Measurements from ENCODE around the gene MED14.

Gene MED14

DNA sequence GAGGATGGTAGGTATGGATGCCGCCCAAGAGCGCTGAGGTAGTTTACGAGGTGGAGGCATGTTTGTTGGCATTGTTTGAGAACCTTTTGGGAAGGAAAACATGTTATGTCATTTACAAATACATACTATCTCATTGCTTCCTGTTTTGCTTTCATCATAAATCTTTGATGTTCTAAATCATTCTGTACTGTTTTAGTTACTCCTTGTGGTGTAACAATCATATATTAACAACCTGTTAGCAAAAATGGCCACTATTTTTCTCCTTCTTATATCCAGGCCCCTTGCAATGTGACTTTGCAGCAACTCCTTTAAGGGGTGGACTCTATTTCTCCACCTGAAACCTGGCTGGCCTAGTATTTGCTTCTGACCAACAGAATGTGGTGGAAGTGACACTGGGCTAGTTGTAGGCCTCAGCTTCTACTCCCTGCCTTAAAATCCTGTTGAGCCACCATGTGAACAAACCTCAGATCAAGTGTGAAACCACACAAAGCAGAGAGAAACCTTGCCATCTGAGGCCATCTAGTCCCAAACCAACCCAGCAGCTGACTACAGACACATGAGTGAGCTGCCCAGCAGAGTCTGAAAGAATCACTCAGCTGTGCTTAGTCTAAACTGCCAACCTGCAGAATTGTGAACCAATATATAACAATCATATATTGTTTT, 72.1 kb downstream of the MED14 start:
- DNase-seq (ENCODE audit: low read depth in 2 of 2), result no peak

DNA sequence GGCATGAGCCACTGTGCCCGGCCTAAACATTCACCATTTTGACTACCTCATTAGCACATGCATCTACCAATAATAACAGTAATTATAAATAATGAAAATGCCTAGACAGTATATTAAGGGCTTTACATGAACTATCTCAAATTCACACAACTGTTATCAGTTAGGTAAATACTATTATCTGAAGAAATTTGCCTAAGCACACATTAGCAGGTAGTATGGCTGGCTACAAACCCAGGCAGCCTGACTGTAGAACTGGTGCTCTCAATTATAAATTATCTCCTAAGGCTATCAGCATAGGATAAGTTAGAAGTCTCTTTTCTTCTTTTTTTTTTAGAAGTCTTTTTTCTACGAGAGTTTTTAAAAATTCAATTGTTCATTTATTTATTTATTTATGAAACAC, 73.9 kb downstream of the MED14 start:
- no peak for DNase-seq (ENCODE audit: low read depth in 2 of 2)

- no peak for DNase-seq (ENCODE audit: low read depth in 2 of 2)
These were observed 75.0 kb downstream of the MED14 start for GRCh38 chrX:40660381-40660780.

- no peak for DNase-seq (ENCODE audit: low read depth in 2 of 2)
These were observed 81.8 kb downstream of the MED14 start for GRCh38 chrX:40653535-40653934.

- DNase-seq (ENCODE audit: low read depth in 2 of 2), result no peak
These were observed 82.7 kb downstream of the MED14 start for GRCh38 chrX:40652664-40653063.

- DNase-seq (ENCODE audit: low read depth in 2 of 2), result peak in 1 of 2 donors; percentile 67
These were observed 83.6 kb downstream of the MED14 start for GRCh38 chrX:40651620-40652223.

- DNase-seq (ENCODE audit: low read depth in 2 of 2), result peak; percentile 82 to 95
These were observed 87.8 kb downstream of the MED14 start, which contains the start of gene CXorf38 for GRCh38 chrX:40647307-40648197. TSS of gene CXorf38 (minus strand) at chrX:40647561. CDS start at chrX:40647520, 41 bp downstream.

DNA sequence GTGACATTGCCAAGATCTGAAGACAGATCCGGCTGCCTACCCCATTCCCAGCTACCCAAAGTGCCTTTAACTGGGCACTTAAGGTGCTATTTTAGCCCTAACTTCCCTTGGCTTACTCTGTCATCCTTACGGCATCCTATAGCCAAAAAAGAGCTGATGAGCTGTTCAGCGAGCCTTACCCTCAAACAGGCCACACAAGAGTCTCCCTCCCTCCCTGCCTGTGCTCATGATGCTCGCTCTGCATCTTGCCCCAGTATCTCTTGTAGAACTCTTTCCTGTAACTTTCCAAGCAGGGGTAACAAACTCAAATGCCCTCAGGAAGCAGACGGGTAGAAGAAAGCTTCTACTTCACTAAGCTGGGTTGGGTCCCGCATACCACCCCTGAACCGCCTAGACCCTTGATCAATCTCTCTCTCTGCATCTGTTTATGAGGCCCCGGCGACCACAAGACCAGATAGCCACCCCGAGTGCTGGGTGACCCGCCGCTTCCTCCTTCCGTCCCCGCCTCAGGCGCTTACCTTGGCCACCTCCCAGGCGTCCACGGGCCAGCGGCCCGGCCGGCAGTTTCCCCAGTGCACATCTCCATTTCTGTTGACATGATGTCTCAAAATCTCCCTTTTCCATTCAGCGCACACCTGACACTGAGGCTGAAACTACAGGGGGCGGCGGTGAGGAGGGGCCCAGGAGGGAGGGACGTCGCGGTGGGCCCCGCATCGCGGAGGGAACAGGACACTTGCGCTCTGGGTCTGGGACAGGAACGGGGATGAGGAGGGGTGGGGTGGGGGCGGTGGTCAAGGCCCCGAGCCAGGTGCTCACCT, 88.6 kb downstream of the MED14 start:
- no peak for DNase-seq (ENCODE audit: low read depth in 2 of 2)

GRCh38 chrX:40644821-40645358, 90.5 kb downstream of the MED14 start:
- no peak for DNase-seq (ENCODE audit: low read depth in 2 of 2)

DNA sequence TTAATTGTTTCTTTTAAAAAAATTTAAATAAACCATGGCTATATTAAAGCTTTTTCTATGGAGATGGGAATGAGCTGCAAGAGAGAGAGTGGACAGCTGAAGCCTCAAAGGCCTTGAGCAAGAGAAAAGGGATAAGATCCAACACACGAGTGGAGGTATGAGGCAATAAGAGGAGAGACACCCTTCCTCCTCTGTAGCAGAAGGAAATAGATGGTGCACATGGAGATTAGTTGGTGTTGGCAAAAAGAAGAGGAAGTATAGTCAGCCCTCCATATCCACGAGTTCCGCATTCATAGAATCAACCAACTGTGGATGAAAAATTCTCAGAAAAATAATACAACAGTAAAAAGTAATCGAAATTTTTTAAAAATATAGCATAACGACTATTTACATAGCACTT, 91.2 kb downstream of the MED14 start:
- DNase-seq (ENCODE audit: low read depth in 2 of 2), result no peak

GRCh38 chrX:40637687-40638086, 97.7 kb downstream of the MED14 start:
- DNase-seq (ENCODE audit: low read depth in 2 of 2), result no peak

DNA sequence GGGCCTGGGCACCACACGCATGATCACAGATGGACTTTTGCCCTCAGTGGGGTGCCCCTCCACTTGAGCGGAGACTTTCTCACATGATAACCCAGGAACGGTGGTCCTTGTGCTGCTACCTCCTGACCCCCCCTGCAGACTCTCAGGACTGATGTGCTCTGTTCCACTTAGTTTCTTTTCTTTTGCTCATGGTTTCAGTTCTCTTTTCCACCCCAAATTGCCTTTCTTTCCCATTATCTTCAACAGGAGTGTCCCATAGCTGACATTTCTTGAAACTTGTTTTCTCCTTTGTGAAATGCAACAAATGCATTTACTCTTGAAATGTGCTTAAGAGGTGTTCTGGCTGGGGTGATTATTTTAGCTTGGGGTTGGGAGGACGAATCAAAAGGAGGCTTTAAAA, 103.1 kb downstream of the MED14 start:
- DNase-seq (ENCODE audit: low read depth in 2 of 2), result no peak

DNA sequence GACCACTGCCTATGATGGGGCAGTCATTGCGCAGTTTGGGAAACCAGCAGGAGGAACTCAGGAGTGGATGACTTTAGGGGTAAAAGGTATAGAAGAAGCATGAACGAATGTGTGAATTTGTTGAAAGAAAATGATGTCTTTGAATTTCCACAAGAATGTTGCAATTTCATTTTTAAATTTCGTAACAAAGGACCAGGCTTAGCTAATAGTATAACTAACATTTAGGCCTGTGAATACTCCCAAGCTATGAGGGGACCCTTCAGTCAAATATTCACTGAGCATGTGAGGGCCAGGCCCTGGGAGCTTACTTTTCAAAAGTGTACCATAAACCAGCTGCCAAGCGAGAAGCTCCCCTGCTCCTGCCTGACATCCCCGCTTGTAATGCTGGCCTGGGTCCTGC, 106.8 kb downstream of the MED14 start:
- no peak for DNase-seq (ENCODE audit: low read depth in 2 of 2)

DNA sequence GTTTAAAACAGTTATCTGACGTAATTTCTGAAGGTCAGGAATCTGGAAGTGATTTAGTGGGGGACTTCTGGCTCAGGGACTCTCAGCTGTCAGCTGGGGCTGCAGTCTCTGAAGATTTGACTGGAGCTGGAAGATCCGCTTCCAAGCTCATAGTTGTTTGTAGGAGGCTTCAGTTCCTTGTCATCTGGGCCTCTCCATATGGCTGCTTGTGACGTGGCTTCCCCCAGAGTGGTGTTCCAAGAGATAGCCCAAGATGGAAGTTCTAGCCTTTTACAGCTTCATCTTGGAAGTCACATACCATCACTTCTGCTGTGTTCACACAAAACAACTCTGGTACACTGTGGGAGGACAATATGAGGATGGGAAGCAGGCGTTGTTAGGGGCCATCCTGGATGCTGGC, 110.0 kb downstream of the MED14 start:
- DNase-seq (ENCODE audit: low read depth in 2 of 2), result no peak

GRCh38 chrX:40623665-40624064, 111.7 kb downstream of the MED14 start:
- no peak for DNase-seq (ENCODE audit: low read depth in 2 of 2)

GRCh38 chrX:40623139-40623536, 112.2 kb downstream of the MED14 start, which contains the start of gene MPC1L:
TSS of gene MPC1L (plus strand) at chrX:40623428. CDS start at chrX:40623566, 138 bp downstream.
- DNase-seq (ENCODE audit: low read depth in 2 of 2), result no peak

DNA sequence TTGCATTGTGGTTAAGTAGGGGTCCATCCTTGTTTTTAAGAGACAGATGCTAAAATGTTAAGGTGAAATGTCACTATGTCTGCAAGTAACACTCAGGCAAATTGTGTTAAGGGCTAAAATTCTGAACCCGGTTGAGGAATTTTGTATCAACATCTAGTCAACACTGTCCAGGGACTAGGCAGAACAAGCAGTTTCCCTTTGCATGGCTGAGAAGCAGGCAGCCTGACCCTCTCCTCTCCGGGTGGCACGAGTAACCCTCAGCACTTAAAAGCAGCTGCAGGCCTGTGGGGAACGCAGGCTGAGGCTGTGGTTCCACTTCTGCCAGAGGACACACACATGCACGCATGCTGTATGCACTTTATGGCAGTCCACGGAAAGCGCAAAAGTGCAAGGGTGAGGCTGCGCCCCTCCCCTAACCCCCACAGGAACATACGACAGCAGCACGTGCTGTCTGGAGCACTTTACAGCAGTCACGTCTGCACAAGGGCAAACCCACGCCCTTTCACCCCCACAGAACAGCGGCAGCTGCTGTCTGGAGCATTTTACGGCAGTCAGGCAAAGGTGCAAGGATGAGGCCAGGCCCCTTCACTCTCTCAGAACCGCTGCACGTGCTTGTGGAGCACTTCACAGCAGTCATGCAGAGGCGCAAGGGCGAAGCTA, 112.7 kb downstream of the MED14 start:
- no peak for DNase-seq (ENCODE audit: low read depth in 2 of 2)

- DNase-seq (ENCODE audit: low read depth in 2 of 2), result no peak
These were observed 117.8 kb downstream of the MED14 start for GRCh38 chrX:40617566-40617965.

GRCh38 chrX:40615976-40616375, 119.4 kb downstream of the MED14 start:
- DNase-seq (ENCODE audit: low read depth in 2 of 2), result no peak

GRCh38 chrX:40612511-40612910, 122.8 kb downstream of the MED14 start:
- DNase-seq (ENCODE audit: low read depth in 2 of 2), result no peak

GRCh38 chrX:40607381-40607780, 128.0 kb downstream of the MED14 start:
- no peak for DNase-seq (ENCODE audit: low read depth in 2 of 2)

Data from stimulated activated CD4-positive, alpha-beta T cell treated with anti-CD3 and anti-CD28 coated beads, Interleukin-15, amount 100 ng/mL, for 48 hours (primary cell).